ENCODE measurements around the gene FNBP1L.

The FNBP1L gene

GRCh38 chr1:93447481-93448291 is at the start of gene FNBP1L:
FNBP1L (plus strand) TSS chr1:93448118; CDS start chr1:93448282, 164 bp downstream.
- H3K27ac ChIP-seq = peak within 1 kb of the TSS; percentile 95
- TF ChIP-seq ZFX (IDR thresholded peaks at IDR 0.05) (no peak), CTCF (conservative IDR thresholded peaks at IDR 0.05) (no peak)

GRCh38 chr1:93399781-93400180 is 48.1 kb upstream of the FNBP1L start:
- no peak for TF ChIP-seq ZFX (IDR thresholded peaks at IDR 0.05)
- TF ChIP-seq CTCF (conservative IDR thresholded peaks at IDR 0.05) = no peak
- peak overlapping the region; percentile 78; the same call in 1 of the 2 replicates for H3K27ac ChIP-seq

- TF ChIP-seq CTCF (conservative IDR thresholded peaks at IDR 0.05) = no peak
- no peak for TF ChIP-seq ZFX (IDR thresholded peaks at IDR 0.05)
- no peak overlapping the region for H3K27ac ChIP-seq
Measured at GRCh38 chr1:93408203-93408602, 39.7 kb upstream of the FNBP1L start.

- TF ChIP-seq CTCF (conservative IDR thresholded peaks at IDR 0.05) = no peak
- TF ChIP-seq ZFX (IDR thresholded peaks at IDR 0.05) = no peak
Measured at GRCh38 chr1:93411000-93411399, 36.9 kb upstream of the FNBP1L start.

GRCh38 chr1:93414749-93415148 is 33.2 kb upstream of the FNBP1L start:
- no peak for TF ChIP-seq CTCF (conservative IDR thresholded peaks at IDR 0.05)
- no peak for TF ChIP-seq ZFX (IDR thresholded peaks at IDR 0.05)
- H3K27ac ChIP-seq = no peak overlapping the region

More at GRCh38 chr1:93411000-93411399, 36.9 kb upstream of the FNBP1L start:
- H3K27ac ChIP-seq = no peak overlapping the region

- no peak overlapping the region for H3K27ac ChIP-seq
- TF ChIP-seq CTCF (conservative IDR thresholded peaks at IDR 0.05) (no peak), ZFX (IDR thresholded peaks at IDR 0.05) (no peak)
Measured at GRCh38 chr1:93415296-93415695, 32.6 kb upstream of the FNBP1L start.

GRCh38 chr1:93416183-93416582 is 31.7 kb upstream of the FNBP1L start:
- no peak for TF ChIP-seq CTCF (conservative IDR thresholded peaks at IDR 0.05)
- no peak for TF ChIP-seq ZFX (IDR thresholded peaks at IDR 0.05)
- no peak overlapping the region for H3K27ac ChIP-seq

All from C4-2B (cell line).